GM10847 (cell line): ENCODE results near the gene EEPD1.

Experiments used
- POLR2A ChIP-seq: IDR thresholded peaks from 2 replicates; pipeline ENCODE4 v1.6.1; 2011; ENCODE audit not compliant: insufficient read length; ENCODE audit errors: extremely low read depth

Gene EEPD1

GRCh38 chr7:36232971-36233550 lies 80.0 kb downstream of the EEPD1 start:
- no peak for TF ChIP-seq POLR2A

GRCh38 chr7:36236073-36236472 lies 83.0 kb downstream of the EEPD1 start:
- TF ChIP-seq POLR2A: no peak

- TF ChIP-seq POLR2A: no peak
Measured at GRCh38 chr7:36238138-36238537, 85.1 kb downstream of the EEPD1 start.

- TF ChIP-seq POLR2A: no peak
Measured at GRCh38 chr7:36244429-36244828, 91.4 kb downstream of the EEPD1 start.

- TF ChIP-seq POLR2A: no peak
Measured at GRCh38 chr7:36245684-36246299, 92.7 kb downstream of the EEPD1 start.

- no peak for TF ChIP-seq POLR2A
Measured at GRCh38 chr7:36249091-36249490, 96.0 kb downstream of the EEPD1 start.

- no peak for TF ChIP-seq POLR2A
Measured at GRCh38 chr7:36253699-36254098, 100.6 kb downstream of the EEPD1 start.

GRCh38 chr7:36260481-36260880 lies 107.4 kb downstream of the EEPD1 start:
- no peak for TF ChIP-seq POLR2A

GRCh38 chr7:36261019-36261754 lies 108.1 kb downstream of the EEPD1 start:
- TF ChIP-seq POLR2A: no peak

- no peak for TF ChIP-seq POLR2A
Measured at GRCh38 chr7:36262309-36263094, 109.4 kb downstream of the EEPD1 start.

- no peak for TF ChIP-seq POLR2A
Measured at GRCh38 chr7:36263095-36263484, 110.0 kb downstream of the EEPD1 start.

- no peak for TF ChIP-seq POLR2A
Measured at GRCh38 chr7:36264123-36264801, 111.2 kb downstream of the EEPD1 start.

GRCh38 chr7:36264913-36265516 lies 112.0 kb downstream of the EEPD1 start:
- no peak for TF ChIP-seq POLR2A

- no peak for TF ChIP-seq POLR2A
Measured at GRCh38 chr7:36265680-36266079, 112.6 kb downstream of the EEPD1 start.

GRCh38 chr7:36266190-36266589 lies 113.1 kb downstream of the EEPD1 start:
- TF ChIP-seq POLR2A: no peak

- no peak for TF ChIP-seq POLR2A
Measured at GRCh38 chr7:36266683-36267082, 113.6 kb downstream of the EEPD1 start.
